GM19193 (cell line): ENCODE data around the gene FAM193B.

Experiments used
- POLR2A ChIP-seq: IDR thresholded peaks from 4 replicates; pipeline ENCODE4 v1.6.1; 2011; ENCODE audit not compliant: insufficient read depth, insufficient read length; ENCODE audit errors: extremely low read depth

The FAM193B gene

DNA sequence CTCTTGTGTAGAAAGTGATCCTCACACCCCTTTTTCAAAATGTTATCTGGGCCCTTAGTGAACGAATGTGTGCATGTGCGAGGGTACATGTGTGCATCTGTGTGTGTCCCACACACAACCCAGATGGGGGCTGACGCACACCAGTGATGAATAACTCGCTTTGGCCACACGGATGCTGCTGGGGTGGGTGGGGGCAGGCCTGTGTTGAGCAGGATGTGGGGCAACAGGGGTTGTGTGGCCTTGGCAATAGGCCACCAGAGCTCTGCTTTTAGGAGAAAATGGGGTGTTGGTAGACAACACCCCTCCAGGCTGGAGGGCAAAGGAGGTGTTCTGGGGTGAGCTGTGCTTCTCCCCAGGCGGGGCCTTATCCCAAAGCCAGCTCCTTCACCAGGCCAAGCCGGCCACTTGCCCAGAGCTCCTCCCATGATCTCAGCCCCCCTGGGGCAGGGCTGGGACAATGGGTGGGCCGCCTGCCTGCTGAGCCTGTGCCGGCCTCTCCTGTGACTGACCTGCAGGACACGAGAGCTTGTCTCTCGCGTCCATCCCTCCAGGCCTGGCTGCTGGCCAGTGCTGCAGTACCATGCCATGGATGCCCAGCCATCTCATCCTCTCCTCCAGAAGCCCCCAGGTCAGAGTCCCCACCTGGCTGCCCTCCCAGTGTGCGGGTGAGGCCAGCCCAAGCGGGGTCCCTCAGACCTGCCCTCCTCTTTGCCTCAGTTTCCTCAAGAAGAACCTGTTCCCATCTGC, 82.6 kb downstream of the FAM193B start:
- TF ChIP-seq POLR2A, result no peak

DNA sequence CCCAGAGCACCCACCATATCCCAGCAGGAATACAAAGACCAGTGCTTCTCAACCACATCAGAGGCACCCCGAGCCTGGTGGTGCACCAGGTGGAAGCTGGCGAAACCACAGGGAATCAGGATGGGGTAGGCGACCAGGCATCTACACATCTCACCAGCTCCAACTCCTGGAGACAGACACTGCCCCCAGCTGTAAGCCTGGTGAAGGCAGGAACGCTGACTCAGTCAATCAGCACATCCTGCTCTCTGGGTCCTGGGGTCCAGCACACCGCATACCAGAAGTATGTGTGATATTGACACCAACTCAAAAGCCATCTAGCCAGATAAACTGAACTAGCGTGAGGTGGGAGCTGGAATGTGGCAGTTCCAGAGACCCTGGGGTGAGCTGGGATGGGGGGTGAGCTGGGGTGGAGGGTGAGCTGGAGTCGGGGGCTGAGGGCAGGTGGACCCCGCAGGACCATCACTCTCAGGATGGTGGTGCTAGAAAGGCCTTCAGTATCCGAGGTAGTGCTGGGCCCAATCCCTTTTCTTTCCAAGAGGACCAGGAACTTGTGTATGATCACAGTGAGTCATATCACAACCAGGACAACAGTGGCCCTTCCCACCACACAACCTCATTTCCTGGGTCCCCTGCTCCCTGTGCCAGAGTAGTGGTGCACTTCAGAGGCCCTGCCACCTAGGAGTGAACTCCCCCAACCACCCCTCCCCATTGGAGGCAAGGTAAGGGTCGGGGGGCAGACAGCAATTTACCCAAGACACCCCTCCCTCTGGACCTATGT, 83.4 kb downstream of the FAM193B start:
- no peak for TF ChIP-seq POLR2A
